GM19023 (cell line): Measurements from ENCODE around the gene TXNRD1.
"Not testable (repeated sequence)": the region's sequence is repeated elsewhere in the genome, so short reads cannot be mapped to it uniquely, and the experiment has no call there.

Source experiments
- ATAC-seq: cut with Tn5 transposase; IDR thresholded peaks from one replicate; pipeline ENCODE4 v1.9.1; 2021; ENCODE audit warnings: mild to moderate bottlenecking, moderate library complexity; ENCODE audit not compliant: unreplicated experiment

The TXNRD1 gene

GRCh38 chr12:104279164-104279563 lies 63.6 kb downstream of the TXNRD1 start:
- no peak for ATAC-seq

- no peak for ATAC-seq
Measured at GRCh38 chr12:104280111-104280510, 64.5 kb downstream of the TXNRD1 start.

GRCh38 chr12:104280717-104281458 lies 65.3 kb downstream of the TXNRD1 start:
- ATAC-seq: no peak

GRCh38 chr12:104281636-104282035 lies 66.1 kb downstream of the TXNRD1 start:
- ATAC-seq: no peak

GRCh38 chr12:104282109-104282508 lies 66.5 kb downstream of the TXNRD1 start:
- ATAC-seq: no peak

GRCh38 chr12:104285740-104286515 lies 70.3 kb downstream of the TXNRD1 start:
- ATAC-seq: no peak

- ATAC-seq: peak; percentile 91
Measured at GRCh38 chr12:104286516-104287482, 71.2 kb downstream of the TXNRD1 start.

GRCh38 chr12:104288635-104289274 lies 73.2 kb downstream of the TXNRD1 start:
- peak; percentile 49 for ATAC-seq

- no peak for ATAC-seq
Measured at GRCh38 chr12:104290320-104290719, 74.7 kb downstream of the TXNRD1 start.

GRCh38 chr12:104290855-104291254 lies 75.3 kb downstream of the TXNRD1 start:
- no peak for ATAC-seq

- ATAC-seq: no peak
Measured at GRCh38 chr12:104291867-104292524, 76.4 kb downstream of the TXNRD1 start.

GRCh38 chr12:104292872-104293794 lies 77.6 kb downstream of the TXNRD1 start:
- ATAC-seq: no peak

GRCh38 chr12:104294158-104294859 lies 78.7 kb downstream of the TXNRD1 start:
- not testable (repeated sequence) for ATAC-seq

GRCh38 chr12:104294927-104295668 lies 79.5 kb downstream of the TXNRD1 start:
- no peak for ATAC-seq

GRCh38 chr12:104295954-104296353 lies 80.4 kb downstream of the TXNRD1 start:
- ATAC-seq: no peak

- ATAC-seq: no peak
Measured at GRCh38 chr12:104296718-104297117, 81.1 kb downstream of the TXNRD1 start.

- no peak for ATAC-seq
Measured at GRCh38 chr12:104297477-104298113, 82.0 kb downstream of the TXNRD1 start.
